MM.1S (cell line): ENCODE measurements around the gene RELN.

Experiments used
- DNase-seq: peaks from one replicate; pipeline ENCODE4 v3.0.0-alpha.2; 2015
- H2AFZ ChIP-seq: fragments of 300-600 bp; sonication (generic); 2 replicates; pipeline ENCODE4 v1.6.0; 2016; ENCODE audit warnings: antibody characterized with exemption, low read length
- H3F3A ChIP-seq: fragments of 300-600 bp; sonication (generic); 2 replicates; pipeline ENCODE4 v1.6.1; 2016; ENCODE audit warnings: mild to moderate bottlenecking, antibody characterized with exemption, low read length, moderate library complexity, mixed read lengths; ENCODE audit not compliant: insufficient read depth
- H3K27ac ChIP-seq: fragments of 300-600 bp; sonication (generic); 2 replicates; pipeline ENCODE4 v1.5.1; 2016; ENCODE audit warnings: mild to moderate bottlenecking, low read length
- H3K27me3 ChIP-seq: fragments of 300-600 bp; sonication (generic); replicated peaks from 2 replicates; pipeline ENCODE4 v1.6.0; 2016; ENCODE audit warnings: low read length; ENCODE audit not compliant: insufficient read depth
- H3K36me3 ChIP-seq: fragments of 300-600 bp; sonication (generic); replicated peaks from 2 replicates; pipeline ENCODE4 v1.6.1; 2016; ENCODE audit warnings: mild to moderate bottlenecking, low read length, mixed read lengths; ENCODE audit not compliant: insufficient read depth
- H3K4me1 ChIP-seq: fragments of 300-600 bp; sonication (generic); 2 replicates; pipeline ENCODE4 v1.6.1; 2016; ENCODE audit warnings: low read length, mixed read lengths
- H3K4me2 ChIP-seq: fragments of 300-600 bp; sonication (generic); 2 replicates; pipeline ENCODE4 v1.6.0; 2016; ENCODE audit warnings: low read depth, low read length
- H3K4me3 ChIP-seq: fragments of 300-600 bp; sonication (generic); 2 replicates; pipeline ENCODE4 v1.5.1; 2016; ENCODE audit warnings: low read length, mixed read lengths
- H3K79me2 ChIP-seq: fragments of 300-600 bp; sonication (generic); 2 replicates; pipeline ENCODE4 v1.6.1; 2016; ENCODE audit warnings: mixed run types, low read length, mixed read lengths
- H3K9ac ChIP-seq: fragments of 300-600 bp; sonication (generic); 2 replicates; pipeline ENCODE4 v1.6.1; 2016; ENCODE audit warnings: low read length, mixed read lengths
- H3K9me2 ChIP-seq: fragments of 300-600 bp; sonication (generic); replicated peaks from 2 replicates; pipeline ENCODE4 v1.6.1; 2016; ENCODE audit warnings: mild to moderate bottlenecking, low read length, mixed read lengths; ENCODE audit not compliant: insufficient read depth
- H3K9me3 ChIP-seq: fragments of 300-600 bp; sonication (generic); replicated peaks from 2 replicates; pipeline ENCODE4 v1.6.1; 2016; ENCODE audit warnings: mild to moderate bottlenecking, low read length, mixed read lengths; ENCODE audit not compliant: insufficient read depth
- H4K20me1 ChIP-seq: fragments of 300-600 bp; sonication (generic); 2 replicates; pipeline ENCODE4 v1.6.1; 2016; ENCODE audit warnings: mild to moderate bottlenecking, low read length, moderate library complexity, mixed read lengths; ENCODE audit not compliant: insufficient read depth
- EZH2 ChIP-seq: fragments of 300-600 bp; sonication (generic); optimal IDR thresholded peaks from 2 replicates; pipeline ENCODE3; 2017; ENCODE audit warnings: low read depth, mild to moderate bottlenecking, antibody characterized with exemption, low read length, mixed read lengths
- EZH2phosphoT487 ChIP-seq: fragments of 300-600 bp; sonication (generic); IDR thresholded peaks from 2 replicates; pipeline ENCODE4 v1.6.1; 2018; ENCODE audit warnings: antibody characterized with exemption, low read length
- TF ChIP-seq, protein P1 (sequence below): fragments of 300-600 bp; sonication (generic); IDR thresholded peaks from 2 replicates; pipeline ENCODE4 v1.5.1; 2016; ENCODE audit warnings: antibody characterized with exemption, low read length, mixed read lengths

The RELN gene

DNA sequence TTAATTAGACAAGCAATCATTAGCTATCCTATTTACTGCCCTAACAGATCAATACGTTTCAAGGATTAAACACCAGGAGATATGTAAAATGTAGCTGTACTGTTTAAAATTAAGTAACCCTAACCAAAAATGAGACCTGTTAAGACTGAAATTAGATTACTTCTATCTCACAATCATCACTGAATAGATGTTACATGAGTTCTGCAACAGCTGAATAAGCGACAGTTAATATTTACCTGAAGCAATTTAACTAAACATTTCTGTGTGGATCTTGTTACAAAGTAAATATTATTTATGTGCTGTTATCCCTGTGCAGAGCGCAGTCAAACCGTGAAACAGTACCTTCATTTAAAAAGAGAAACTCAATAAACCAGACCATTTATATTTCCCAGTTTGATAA, 122.5 kb downstream of the RELN start:
- TF ChIP-seq, protein P1, sequence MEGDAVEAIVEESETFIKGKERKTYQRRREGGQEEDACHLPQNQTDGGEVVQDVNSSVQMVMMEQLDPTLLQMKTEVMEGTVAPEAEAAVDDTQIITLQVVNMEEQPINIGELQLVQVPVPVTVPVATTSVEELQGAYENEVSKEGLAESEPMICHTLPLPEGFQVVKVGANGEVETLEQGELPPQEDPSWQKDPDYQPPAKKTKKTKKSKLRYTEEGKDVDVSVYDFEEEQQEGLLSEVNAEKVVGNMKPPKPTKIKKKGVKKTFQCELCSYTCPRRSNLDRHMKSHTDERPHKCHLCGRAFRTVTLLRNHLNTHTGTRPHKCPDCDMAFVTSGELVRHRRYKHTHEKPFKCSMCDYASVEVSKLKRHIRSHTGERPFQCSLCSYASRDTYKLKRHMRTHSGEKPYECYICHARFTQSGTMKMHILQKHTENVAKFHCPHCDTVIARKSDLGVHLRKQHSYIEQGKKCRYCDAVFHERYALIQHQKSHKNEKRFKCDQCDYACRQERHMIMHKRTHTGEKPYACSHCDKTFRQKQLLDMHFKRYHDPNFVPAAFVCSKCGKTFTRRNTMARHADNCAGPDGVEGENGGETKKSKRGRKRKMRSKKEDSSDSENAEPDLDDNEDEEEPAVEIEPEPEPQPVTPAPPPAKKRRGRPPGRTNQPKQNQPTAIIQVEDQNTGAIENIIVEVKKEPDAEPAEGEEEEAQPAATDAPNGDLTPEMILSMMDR = no peak
- TF ChIP-seq EZH2phosphoT487 (no peak), EZH2 (no peak)
- no peak overlapping the region for H3K27ac ChIP-seq
- H3K79me2 ChIP-seq = no peaks in the 10 kb centered on the region
- no peaks in the 10 kb centered on the region for H3K36me3 ChIP-seq
- H3K9me2 ChIP-seq = no peaks in the 10 kb centered on the region
- H3K4me3 ChIP-seq = no peak overlapping the region
- no peak overlapping the region for H3K9ac ChIP-seq
- no peaks in the 10 kb centered on the region for H3K4me1 ChIP-seq
- H3K9me3 ChIP-seq = no peaks in the 10 kb centered on the region
- H4K20me1 ChIP-seq = no peaks in the 10 kb centered on the region
- no peak overlapping the region for H3K4me2 ChIP-seq
- H2AFZ ChIP-seq = no peak overlapping the region
- no peak for DNase-seq
- H3F3A ChIP-seq = no peaks in the 10 kb centered on the region
- H3K27me3 ChIP-seq = no peaks in the 10 kb centered on the region

DNA sequence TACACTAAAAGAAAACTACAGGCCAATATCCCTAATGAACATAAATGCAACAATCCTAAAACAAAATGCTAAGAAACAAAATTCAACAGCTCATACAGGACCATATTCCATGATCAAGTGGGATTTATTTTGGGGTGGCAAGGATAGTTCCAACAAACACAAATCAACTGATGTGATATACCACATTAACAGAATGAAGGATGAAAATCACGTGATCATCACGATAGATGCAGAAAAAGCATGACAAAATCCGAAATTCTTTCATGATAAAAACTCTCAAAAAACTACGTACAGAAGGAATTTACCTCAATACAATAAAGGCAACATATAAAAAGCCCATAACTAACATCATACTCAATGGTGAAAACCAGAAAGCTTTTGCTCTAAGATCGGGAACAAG, 124.0 kb downstream of the RELN start:
- Histone ChIP-seq H3K79me2 (no peaks in the 10 kb centered on the region), H3K9ac (no peak overlapping the region), H3K4me1 (no peaks in the 10 kb centered on the region), H3K36me3 (no peaks in the 10 kb centered on the region), H2AFZ (no peak overlapping the region), H3K9me2 (no peaks in the 10 kb centered on the region), H3F3A (no peaks in the 10 kb centered on the region), H3K27me3 (no peaks in the 10 kb centered on the region), H4K20me1 (no peaks in the 10 kb centered on the region), H3K4me2 (no peak overlapping the region), H3K27ac (no peak overlapping the region), H3K9me3 (no peaks in the 10 kb centered on the region), H3K4me3 (no peak overlapping the region)
- no peak for DNase-seq
- TF ChIP-seq EZH2 = no peak
- TF ChIP-seq, protein P1 = no peak
- TF ChIP-seq EZH2phosphoT487 = no peak

DNA sequence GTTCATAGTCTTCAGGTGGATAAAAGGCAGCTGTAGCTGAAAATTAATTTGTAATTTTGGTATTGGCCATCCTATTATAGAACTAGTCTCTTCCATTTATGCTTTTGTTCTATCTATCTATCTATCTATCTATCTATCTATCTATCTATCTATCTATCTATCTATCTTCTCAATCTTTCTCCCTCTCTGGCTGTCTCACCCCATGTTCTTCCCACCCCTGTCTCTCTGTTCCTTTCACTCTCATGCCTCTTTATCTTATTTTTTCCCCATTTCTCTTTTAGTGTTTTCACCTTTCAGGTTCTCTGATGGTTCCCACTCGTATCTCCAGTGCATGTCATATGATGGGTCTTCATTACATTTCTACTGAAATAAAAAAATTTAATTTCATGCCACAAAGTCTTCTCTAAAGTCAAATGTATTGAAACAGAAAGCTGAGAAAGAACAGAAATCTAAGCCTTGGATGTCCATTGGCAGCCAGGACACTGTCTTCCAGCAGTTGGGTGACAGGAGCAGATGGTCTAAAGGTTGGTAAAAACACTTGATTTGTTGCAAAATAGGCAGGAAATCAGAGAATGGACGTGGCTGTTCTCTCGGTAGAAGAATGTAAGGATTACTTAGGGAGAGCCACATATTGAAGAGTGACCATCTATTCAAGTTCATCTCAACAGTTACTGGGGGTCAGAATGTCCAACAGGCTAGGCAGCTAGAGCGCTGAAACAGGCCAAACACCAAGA, 127.0 kb downstream of the RELN start:
- H3K4me3 ChIP-seq = no peak overlapping the region
- DNase-seq = no peak
- H3K9me3 ChIP-seq = no peaks in the 10 kb centered on the region
- no peaks in the 10 kb centered on the region for H3K4me1 ChIP-seq
- no peaks in the 10 kb centered on the region for H3K36me3 ChIP-seq
- TF ChIP-seq EZH2phosphoT487 = no peak
- TF ChIP-seq EZH2 = no peak
- TF ChIP-seq, protein P1 = no peak
- no peak overlapping the region for H3K4me2 ChIP-seq
- no peak overlapping the region for H3K27ac ChIP-seq
- no peaks in the 10 kb centered on the region for H3F3A ChIP-seq
- H3K9ac ChIP-seq = no peak overlapping the region
- no peaks in the 10 kb centered on the region for H3K27me3 ChIP-seq
- H2AFZ ChIP-seq = no peak overlapping the region
- no peaks in the 10 kb centered on the region for H3K79me2 ChIP-seq
- no peaks in the 10 kb centered on the region for H4K20me1 ChIP-seq
- H3K9me2 ChIP-seq = no peaks in the 10 kb centered on the region
